DND-41 (cell line): ENCODE measurements around the gene SEBOX.

Experiments
- CTCF ChIP-seq: IDR thresholded peaks from 2 replicates; pipeline ENCODE4 v1.5.1; 2012; ENCODE audit warnings: borderline replicate concordance, low read length, moderate library complexity, mild to moderate bottlenecking; ENCODE audit not compliant: poor library complexity, severe bottlenecking; ENCODE audit errors: extremely low read depth
- EZH2 ChIP-seq: IDR thresholded peaks from 3 replicates; pipeline ENCODE4 v1.6.1; 2012; ENCODE audit warnings: borderline replicate concordance, low read depth, mild to moderate bottlenecking, moderate library complexity, low read length, inconsistent platforms; ENCODE audit not compliant: severe bottlenecking

DNA sequence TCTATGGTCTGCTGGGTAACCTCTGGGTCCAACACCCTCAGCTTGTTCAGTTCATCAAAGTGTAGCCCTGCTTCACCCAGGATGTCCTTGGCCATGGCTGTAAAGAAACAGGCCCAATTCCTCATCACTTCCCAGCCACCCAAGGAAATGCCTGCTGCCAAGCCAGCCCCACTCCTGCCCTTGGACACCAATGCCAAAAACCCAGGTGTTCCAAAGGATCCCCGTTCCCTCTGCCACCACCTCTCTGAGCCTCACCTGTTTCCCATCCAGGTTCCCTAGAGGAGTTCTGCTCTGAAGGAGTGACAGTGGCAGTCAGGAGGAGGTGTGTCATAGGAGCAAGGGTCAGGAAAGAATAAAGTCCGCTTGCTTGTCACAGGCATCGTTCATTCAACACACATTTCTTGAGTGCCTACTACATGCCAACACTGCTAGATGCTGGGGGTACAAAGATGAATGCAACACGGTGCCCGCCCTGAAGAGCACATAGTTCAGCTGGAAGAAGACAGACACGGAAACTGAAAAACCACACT lies 33.0 kb downstream of the SEBOX start:
- TF ChIP-seq CTCF (no peak), EZH2 (no peak)
